ENCODE results near the gene CNTN4. TPM values are rescaled to one million over a fixed set of nuclear protein-coding genes. Genes with fewer than 3 reads are reported as not detected.

CNTN4 gene
- total RNA-seq, 1 experiment from 2014 or later = 1.6 TPM

DNA sequence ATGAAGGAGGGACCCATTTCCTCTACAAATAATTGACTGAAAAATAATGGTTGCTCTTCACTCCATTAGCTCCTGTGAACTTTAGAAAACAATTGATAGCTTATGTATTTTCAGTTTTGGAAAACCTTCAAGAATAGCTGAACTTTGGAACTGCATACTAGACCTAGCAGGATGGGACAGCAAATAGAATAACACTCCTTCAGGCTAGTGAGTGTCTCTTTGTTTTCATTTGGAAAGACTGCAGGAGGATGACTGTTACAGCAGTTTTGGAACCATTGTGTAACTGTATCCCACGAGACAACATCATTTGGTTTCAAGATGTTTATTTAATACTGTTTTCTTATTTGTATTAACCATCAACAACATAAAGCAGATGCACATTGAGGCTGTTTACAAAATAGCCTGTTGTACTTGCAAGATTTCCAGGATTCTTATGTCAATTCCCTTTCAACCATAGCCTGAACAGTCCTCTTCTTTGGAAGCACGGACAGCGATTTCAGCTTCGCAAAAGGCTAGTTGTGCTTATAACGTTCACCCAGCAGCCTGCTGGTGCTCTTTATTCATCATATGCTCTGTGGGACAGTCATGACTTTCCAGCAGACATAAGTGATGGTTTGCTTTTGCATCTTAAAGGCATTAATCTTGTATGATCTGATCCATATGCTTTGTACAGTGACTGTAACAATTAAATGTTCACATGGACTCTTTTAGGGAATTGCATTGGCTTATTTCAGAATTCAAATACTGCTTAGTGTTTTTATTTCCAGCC, 676.0 kb downstream of the CNTN4 start:
- Histone ChIP-seq H3K27me3 (ENCODE audit: insufficient read depth, low read length) (no peaks in the 10 kb centered on the region), H3K9ac (ENCODE audit: extremely low read depth, insufficient read length, low read length) (no peak overlapping the region), H4K8ac (replicated peaks; ENCODE audit: insufficient read length, low read depth, low read length) (no peak overlapping the region), H3T11ph (ENCODE audit: low read length) (no peak overlapping the region), H3K18ac (ENCODE audit: insufficient read length, low read depth, low read length) (no peak overlapping the region), H4K91ac (ENCODE audit: insufficient read length, low read depth, low read length) (no peak overlapping the region), H2BK20ac (ENCODE audit: low read depth, low read length, poor library complexity, severe bottlenecking) (no peak overlapping the region), H3K27ac (ENCODE audit: insufficient read length, low read depth, low read length) (no peak overlapping the region), H2BK5ac (ENCODE audit: insufficient read length, low read length) (no peak overlapping the region), H2BK15ac (ENCODE audit: low read depth, low read length) (no peak overlapping the region), H2BK12ac (ENCODE audit: insufficient read length, low read depth, low read length) (no peak overlapping the region), H3K14ac (ENCODE audit: insufficient read depth, low read length) (no peak overlapping the region), H3K4me1 (ENCODE audit: insufficient read depth, low read length) (peaks cover 2% of the 10 kb centered on the region; the same call in 1 of the 2 replicates), H4K20me1 (ENCODE audit: control insufficient read depth, insufficient read depth, insufficient read length) (no peaks in the 10 kb centered on the region), H3K79me2 (ENCODE audit: insufficient read depth, low read length) (no peaks in the 10 kb centered on the region), H3K9me3 (ENCODE audit: control insufficient read depth, low read depth, low read length) (no peaks in the 10 kb centered on the region), H3K23me2 (ENCODE audit: insufficient read length, low read depth, low read length, poor library complexity, severe bottlenecking) (no peaks in the 10 kb centered on the region), H2AK5ac (ENCODE audit: insufficient read length, low read length) (no peak overlapping the region), H2BK120ac (ENCODE audit: low read depth, low read length, poor library complexity, severe bottlenecking) (no peak overlapping the region), H3K4ac (ENCODE audit: low read depth, low read length) (no peak overlapping the region), H2AFZ (ENCODE audit: low read length) (no peak overlapping the region), H3K56ac (ENCODE audit: insufficient read length, low read depth, low read length) (no peak overlapping the region), H3K4me2 (ENCODE audit: insufficient read depth, insufficient read length, low read length) (no peak overlapping the region), H3K79me1 (ENCODE audit: insufficient read depth, low read depth, low read length, poor library complexity, severe bottlenecking) (no peaks in the 10 kb centered on the region), H4K5ac (ENCODE audit: insufficient read length, low read depth, low read length) (no peak overlapping the region), H3K23ac (ENCODE audit: insufficient read length, low read depth, low read length) (no peak overlapping the region)
- Mint-ChIP-seq H3K27me3 (ENCODE audit: low read depth) (no peaks in the 10 kb centered on the region), H3K4me3 (no peak overlapping the region), H3K9me3 (no peaks in the 10 kb centered on the region), H3K27ac (no peak overlapping the region; a peak in 1 of 7 replicates), H3K4me1 (peaks cover 18 to 26% of the 10 kb centered on the region in 2 experiments), H3K36me3 (ENCODE audit: insufficient read depth in 1 of 3, low read depth in 3 of 3) (no peaks in the 10 kb centered on the region)
- TF ChIP-seq, protein P1, sequence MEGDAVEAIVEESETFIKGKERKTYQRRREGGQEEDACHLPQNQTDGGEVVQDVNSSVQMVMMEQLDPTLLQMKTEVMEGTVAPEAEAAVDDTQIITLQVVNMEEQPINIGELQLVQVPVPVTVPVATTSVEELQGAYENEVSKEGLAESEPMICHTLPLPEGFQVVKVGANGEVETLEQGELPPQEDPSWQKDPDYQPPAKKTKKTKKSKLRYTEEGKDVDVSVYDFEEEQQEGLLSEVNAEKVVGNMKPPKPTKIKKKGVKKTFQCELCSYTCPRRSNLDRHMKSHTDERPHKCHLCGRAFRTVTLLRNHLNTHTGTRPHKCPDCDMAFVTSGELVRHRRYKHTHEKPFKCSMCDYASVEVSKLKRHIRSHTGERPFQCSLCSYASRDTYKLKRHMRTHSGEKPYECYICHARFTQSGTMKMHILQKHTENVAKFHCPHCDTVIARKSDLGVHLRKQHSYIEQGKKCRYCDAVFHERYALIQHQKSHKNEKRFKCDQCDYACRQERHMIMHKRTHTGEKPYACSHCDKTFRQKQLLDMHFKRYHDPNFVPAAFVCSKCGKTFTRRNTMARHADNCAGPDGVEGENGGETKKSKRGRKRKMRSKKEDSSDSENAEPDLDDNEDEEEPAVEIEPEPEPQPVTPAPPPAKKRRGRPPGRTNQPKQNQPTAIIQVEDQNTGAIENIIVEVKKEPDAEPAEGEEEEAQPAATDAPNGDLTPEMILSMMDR (conservative IDR thresholded peaks at IDR 0.05) = no peak
- DNase-seq = no peak
- no CpG with 5 or more reads among the region's 5 CpGs for WGBS (ENCODE audit: extremely low coverage, insufficient read length, low lambda C conversion rate)

Measured in H9 (cell line).